Cerebellar cortex (tissue), 1 donor: Measurements from ENCODE around the gene RTTN.
"Not testable (repeated sequence)": the region's sequence is repeated elsewhere in the genome, so short reads cannot be mapped to it uniquely, and the experiment has no call there.

ENCODE experiments used
- DNase-seq: peaks from one replicate; pipeline ENCODE4 v3.0.0-alpha.2; 2015; ENCODE audit warnings: low spot score

The RTTN gene

GRCh38 chr18:69980982-69981804 lies 224.3 kb downstream of the RTTN start:
- DNase-seq, result no peak

- DNase-seq, result no peak
Measured at GRCh38 chr18:69980509-69980908, 225.0 kb downstream of the RTTN start.

GRCh38 chr18:69978732-69979715 lies 226.5 kb downstream of the RTTN start:
- no peak for DNase-seq

- not testable (repeated sequence) for DNase-seq
Measured at GRCh38 chr18:69975294-69975693, 230.2 kb downstream of the RTTN start.

GRCh38 chr18:69974365-69974764 lies 231.1 kb downstream of the RTTN start:
- no peak for DNase-seq

- no peak for DNase-seq
Measured at GRCh38 chr18:69969491-69969890, 236.0 kb downstream of the RTTN start.

GRCh38 chr18:69968039-69968438 lies 237.4 kb downstream of the RTTN start:
- DNase-seq, result no peak

GRCh38 chr18:69963196-69963595 lies 242.3 kb downstream of the RTTN start:
- DNase-seq, result no peak

- DNase-seq, result no peak
Measured at GRCh38 chr18:69961718-69962117, 243.8 kb downstream of the RTTN start.

- DNase-seq, result no peak
Measured at GRCh38 chr18:69958422-69958821, 247.1 kb downstream of the RTTN start.

GRCh38 chr18:69957747-69958146 lies 247.7 kb downstream of the RTTN start:
- DNase-seq, result no peak

GRCh38 chr18:69956665-69957620 lies 248.5 kb downstream of the RTTN start:
- DNase-seq, result no peak

GRCh38 chr18:69956057-69956456 lies 249.4 kb downstream of the RTTN start:
- no peak for DNase-seq

- no peak for DNase-seq
Measured at GRCh38 chr18:69954719-69955480, 250.6 kb downstream of the RTTN start.

GRCh38 chr18:69953191-69953590 lies 252.3 kb downstream of the RTTN start:
- DNase-seq, result no peak
